HL-60/S4 treated with retinoic acid at 250 ng/mL for 4 days and 3 days (cell line): Measurements from ENCODE around the gene KCNK3.

ENCODE experiments used
- in situ Hi-C: fragments of 300-500 bp; cut with MboI; formaldehyde crosslinking; loops from 2 replicates; pipeline ENCODE4 v1.7.0; 2022; ENCODE audit warnings: low sequenced_read_pairs

KCNK3 gene

GRCh38 chr2:26687801-26688200 is 4.7 kb upstream of the KCNK3 start:
- in situ Hi-C loops, result no loop called here

GRCh38 chr2:26691161-26691560 is 1.4 kb upstream of the KCNK3 start:
- in situ Hi-C loops, result no loop called here

- in situ Hi-C loops, result no loop called here
These were observed 642 bp upstream of the KCNK3 start for GRCh38 chr2:26691881-26692278.

- in situ Hi-C loops, result no loop called here
These were observed 651 bp downstream of the KCNK3 start for GRCh38 chr2:26692897-26693849.

GRCh38 chr2:26694001-26694400 is 1.5 kb downstream of the KCNK3 start:
- in situ Hi-C loops, result no loop called here

- in situ Hi-C loops, result no loop called here
These were observed 3.9 kb downstream of the KCNK3 start for GRCh38 chr2:26696351-26696816.

- in situ Hi-C loops, result no loop called here
These were observed 4.9 kb downstream of the KCNK3 start for GRCh38 chr2:26697425-26697824.

- in situ Hi-C loops, result no loop called here
These were observed 6.8 kb downstream of the KCNK3 start for GRCh38 chr2:26699295-26699694.

- in situ Hi-C loops, result no loop called here
These were observed 7.6 kb downstream of the KCNK3 start for GRCh38 chr2:26700078-26700477.

GRCh38 chr2:26701596-26701995 is 9.1 kb downstream of the KCNK3 start:
- in situ Hi-C loops, result no loop called here

GRCh38 chr2:26702025-26702424 is 9.5 kb downstream of the KCNK3 start:
- in situ Hi-C loops, result no loop called here

GRCh38 chr2:26704441-26704977 is 12.0 kb downstream of the KCNK3 start:
- in situ Hi-C loops, result no loop called here

- in situ Hi-C loops, result no loop called here
These were observed 12.6 kb downstream of the KCNK3 start for GRCh38 chr2:26705126-26705525.

- in situ Hi-C loops, result no loop called here
These were observed 13.6 kb downstream of the KCNK3 start for GRCh38 chr2:26706093-26706492.

- in situ Hi-C loops, result no loop called here
These were observed 14.3 kb downstream of the KCNK3 start for GRCh38 chr2:26706616-26707473.

- in situ Hi-C loops, result no loop called here
These were observed 15.2 kb downstream of the KCNK3 start for GRCh38 chr2:26707747-26708146.

GRCh38 chr2:26708457-26708856 is 15.9 kb downstream of the KCNK3 start:
- in situ Hi-C loops, result no loop called here

GRCh38 chr2:26709323-26710110 is 17.0 kb downstream of the KCNK3 start:
- in situ Hi-C loops, result no loop called here

- in situ Hi-C loops, result no loop called here
These were observed 17.6 kb downstream of the KCNK3 start for GRCh38 chr2:26710145-26710544.

GRCh38 chr2:26710743-26711456 is 18.4 kb downstream of the KCNK3 start:
- in situ Hi-C loops, result no loop called here
